Activated CD8-positive, alpha-beta memory T cell treated with anti-CD3 and anti-CD28 coated beads, Interleukin-2, amount 10 ng/mL, durations not matched to agents 7 days and 5 days (primary cell): Measurements from ENCODE around the gene SLX4IP. TPM values are rescaled to one million over a fixed set of nuclear protein-coding genes. Genes with fewer than 3 reads are reported as not detected.
"Not testable (repeated sequence)": the region's sequence is repeated elsewhere in the genome, so short reads cannot be mapped to it uniquely, and the experiment has no call there.

ENCODE experiments used
- ATAC-seq: fragments of 150-1000 bp; cut with Tn5 transposase; one replicate; pipeline ENCODE4 v1.10.0; 2021; ENCODE audit warnings: moderate library complexity
- CTCF ChIA-PET: fragments of 350-600 bp; sonication (Branson Sonifier 250); formaldehyde crosslinking; loops from one replicate; lab custom pipeline; 2021; ENCODE audit warnings: antibody characterized with exemption; lab: Charles Lee
- DNase-seq: peaks from one replicate; pipeline ENCODE4 v3.0.0-alpha.2; 2020
- H3K27ac Mint-ChIP-seq: one replicate; pipeline ENCODE4 v1.8.0; 2021; ENCODE audit warnings: mild to moderate bottlenecking, mixed read lengths
- H3K27me3 Mint-ChIP-seq: one replicate; pipeline ENCODE4 v1.8.0; 2021; ENCODE audit warnings: mixed read lengths
- H3K36me3 Mint-ChIP-seq: one replicate; pipeline ENCODE4 v1.8.0; 2021; ENCODE audit warnings: mild to moderate bottlenecking, mixed read lengths
- H3K4me1 Mint-ChIP-seq: one replicate; pipeline ENCODE4 v1.8.0; 2021; ENCODE audit warnings: mixed read lengths
- H3K4me3 Mint-ChIP-seq: one replicate; pipeline ENCODE4 v1.8.0; 2021; ENCODE audit warnings: mild to moderate bottlenecking, moderate library complexity, mixed read lengths
- H3K9me3 Mint-ChIP-seq: one replicate; pipeline ENCODE4 v1.8.0; 2022; ENCODE audit warnings: low read depth, mixed read lengths
- total RNA-seq, 2 experiments: library from RNA; stranded (reverse); gene quantifications; one replicate each; pipeline ENCODE4 v1.2.3, GENCODE V29; 2021

SLX4IP gene
- total RNA-seq, 2 experiments from 2014 or later: 6.0 to 6.1 TPM

GRCh38 chr20:10412591-10413408 is 22.3 kb upstream of the SLX4IP start:
- peaks cover 8% of the 10 kb centered on the region for H3K36me3 Mint-ChIP-seq
- H3K9me3 Mint-ChIP-seq: no peaks in the 10 kb centered on the region
- no peaks in the 10 kb centered on the region for H3K27me3 Mint-ChIP-seq
- CTCF ChIA-PET: interaction anchor here (0.9 to 1.2 kb wide), 3 partner anchors 14 to 22 kb away, joined by 3 to 4 read pairs (median 4); no protein-coding TSS in a partner anchor
- no peak overlapping the region for H3K27ac Mint-ChIP-seq
- peaks cover 6% of the 10 kb centered on the region for H3K4me1 Mint-ChIP-seq
- H3K4me3 Mint-ChIP-seq: no peak overlapping the region
- ATAC-seq (no peak), DNase-seq (no peak)

- Mint-ChIP-seq H3K4me1 (peaks cover 8% of the 10 kb centered on the region), H3K4me3 (no peak overlapping the region), H3K9me3 (no peaks in the 10 kb centered on the region), H3K27me3 (no peaks in the 10 kb centered on the region), H3K27ac (no peak overlapping the region), H3K36me3 (peaks cover 11% of the 10 kb centered on the region)
- DNase-seq (no peak), ATAC-seq (no peak)
- CTCF ChIA-PET: no interaction called here
These were observed 20.0 kb upstream of the SLX4IP start for GRCh38 chr20:10415013-10415650.

- ATAC-seq, CTCF ChIA-PET, H3K4me3 Mint-ChIP-seq, H3K27ac Mint-ChIP-seq, DNase-seq, H3K9me3 Mint-ChIP-seq, H3K4me1 Mint-ChIP-seq, H3K27me3 Mint-ChIP-seq: not testable (repeated sequence)
- H3K36me3 Mint-ChIP-seq: peaks cover 13% of the 10 kb centered on the region
These were observed 17.9 kb upstream of the SLX4IP start for GRCh38 chr20:10417218-10417617.

- Mint-ChIP-seq H3K9me3 (no peaks in the 10 kb centered on the region), H3K4me1 (peaks cover 10% of the 10 kb centered on the region), H3K4me3 (no peak overlapping the region), H3K36me3 (peaks cover 17% of the 10 kb centered on the region), H3K27ac (no peak overlapping the region), H3K27me3 (no peaks in the 10 kb centered on the region)
- ATAC-seq (no peak), DNase-seq (no peak)
- CTCF ChIA-PET: no interaction called here
These were observed 15.5 kb upstream of the SLX4IP start for GRCh38 chr20:10419550-10420133.

GRCh38 chr20:10423735-10424134 is 11.4 kb upstream of the SLX4IP start:
- Mint-ChIP-seq H3K27me3 (no peaks in the 10 kb centered on the region), H3K9me3 (no peaks in the 10 kb centered on the region), H3K36me3 (peaks cover 8% of the 10 kb centered on the region), H3K27ac (no peak overlapping the region), H3K4me3 (no peak overlapping the region), H3K4me1 (peaks cover 9% of the 10 kb centered on the region)
- no peak for ATAC-seq
- no peak for DNase-seq
- CTCF ChIA-PET: no interaction called here

- peaks cover 5% of the 10 kb centered on the region for H3K36me3 Mint-ChIP-seq
- H3K27ac Mint-ChIP-seq: no peak overlapping the region
- peaks cover 33% of the 10 kb centered on the region for H3K4me1 Mint-ChIP-seq
- CTCF ChIA-PET: interaction anchor here (0.6 to 4.2 kb wide), 15 partner anchors 9 to 460 kb away, joined by 3 to 23 read pairs (median 4); no protein-coding TSS in a partner anchor
- H3K4me3 Mint-ChIP-seq: no peak overlapping the region
- no peaks in the 10 kb centered on the region for H3K27me3 Mint-ChIP-seq
- DNase-seq: peak; percentile 59
- peak; percentile 30 for ATAC-seq
- no peaks in the 10 kb centered on the region for H3K9me3 Mint-ChIP-seq
These were observed 7.9 kb upstream of the SLX4IP start for GRCh38 chr20:10427060-10427692.

- Mint-ChIP-seq H3K27me3 (no peaks in the 10 kb centered on the region), H3K4me1 (peaks cover 37% of the 10 kb centered on the region), H3K27ac (no peak overlapping the region), H3K36me3 (peaks cover 5% of the 10 kb centered on the region), H3K4me3 (no peak overlapping the region), H3K9me3 (no peaks in the 10 kb centered on the region)
- DNase-seq: no peak
- ATAC-seq: no peak
- CTCF ChIA-PET: interaction anchor here (1.8 to 4.2 kb wide), 3 partner anchors 112 to 449 kb away, joined by 4 to 23 read pairs (median 18); no protein-coding TSS in a partner anchor
These were observed 7.1 kb upstream of the SLX4IP start for GRCh38 chr20:10428008-10428407.

- H3K27ac Mint-ChIP-seq: no peak overlapping the region
- H3K9me3 Mint-ChIP-seq: no peaks in the 10 kb centered on the region
- CTCF ChIA-PET: interaction anchor here (1.1 to 1.7 kb wide), 3 partner anchors 16 to 451 kb away, joined by 3 to 6 read pairs (median 4); no protein-coding TSS in a partner anchor
- ATAC-seq (no peak), DNase-seq (no peak)
- H3K36me3 Mint-ChIP-seq: no peaks in the 10 kb centered on the region
- H3K4me1 Mint-ChIP-seq: peaks cover 41% of the 10 kb centered on the region
- H3K27me3 Mint-ChIP-seq: no peaks in the 10 kb centered on the region
- no peak overlapping the region for H3K4me3 Mint-ChIP-seq
These were observed 5.6 kb upstream of the SLX4IP start for GRCh38 chr20:10429443-10429981.

- H3K27me3 Mint-ChIP-seq: no peaks in the 10 kb centered on the region
- CTCF ChIA-PET: interaction anchor here (1.1 to 1.7 kb wide), 3 partner anchors 17 to 452 kb away, joined by 3 to 6 read pairs (median 4); no protein-coding TSS in a partner anchor
- H3K4me1 Mint-ChIP-seq: peaks cover 41% of the 10 kb centered on the region
- H3K27ac Mint-ChIP-seq: no peak overlapping the region
- H3K4me3 Mint-ChIP-seq: no peak overlapping the region
- no peaks in the 10 kb centered on the region for H3K9me3 Mint-ChIP-seq
- no peaks in the 10 kb centered on the region for H3K36me3 Mint-ChIP-seq
- DNase-seq (no peak), ATAC-seq (no peak)
These were observed 5.1 kb upstream of the SLX4IP start for GRCh38 chr20:10430000-10430466.

- H3K27ac Mint-ChIP-seq: no peak overlapping the region
- CTCF ChIA-PET: interaction anchor here (1.1 to 1.7 kb wide), 2 partner anchors 17 to 452 kb away, joined by 4 to 6 read pairs; no protein-coding TSS in a partner anchor
These were observed 4.4 kb upstream of the SLX4IP start for GRCh38 chr20:10430704-10431103.

GRCh38 chr20:10432079-10432478 is 3.0 kb upstream of the SLX4IP start:
- no peaks in the 10 kb centered on the region for H3K36me3 Mint-ChIP-seq
- peaks cover 55% of the 10 kb centered on the region for H3K4me1 Mint-ChIP-seq
- ATAC-seq (no peak), DNase-seq (no peak)
- H3K4me3 Mint-ChIP-seq: no peak overlapping the region
- no peaks in the 10 kb centered on the region for H3K9me3 Mint-ChIP-seq
- CTCF ChIA-PET: no interaction called here
- H3K27ac Mint-ChIP-seq: no peak overlapping the region
- H3K27me3 Mint-ChIP-seq: no peaks in the 10 kb centered on the region

More at GRCh38 chr20:10430704-10431103, 4.4 kb upstream of the SLX4IP start:
- Mint-ChIP-seq H3K4me1 (peaks cover 44% of the 10 kb centered on the region), H3K36me3 (no peaks in the 10 kb centered on the region), H3K27me3 (no peaks in the 10 kb centered on the region), H3K9me3 (no peaks in the 10 kb centered on the region), H3K4me3 (no peak overlapping the region)
- ATAC-seq (no peak), DNase-seq (no peak)

GRCh38 chr20:10433014-10433622 is 2.0 kb upstream of the SLX4IP start:
- H3K4me1 Mint-ChIP-seq: peaks cover 59% of the 10 kb centered on the region
- H3K9me3 Mint-ChIP-seq: no peaks in the 10 kb centered on the region
- ATAC-seq (no peak), DNase-seq (no peak)
- H3K27ac Mint-ChIP-seq: peak overlapping the region; percentile 94
- CTCF ChIA-PET: interaction anchor here (0.7 to 1.9 kb wide), 5 partner anchors 20 to 455 kb away, joined by 3 to 9 read pairs (median 7); no protein-coding TSS in a partner anchor
- H3K4me3 Mint-ChIP-seq: peak overlapping the region; percentile 92
- H3K36me3 Mint-ChIP-seq: no peaks in the 10 kb centered on the region
- H3K27me3 Mint-ChIP-seq: no peaks in the 10 kb centered on the region
